GM04503 (cell line): ENCODE results near the gene SPRR2A.
"Not testable (repeated sequence)": the region's sequence is repeated elsewhere in the genome, so short reads cannot be mapped to it uniquely, and the experiment has no call there.

Experiments used
- DNase-seq: peaks from one replicate; pipeline ENCODE4 v3.0.0-alpha.2; 2012; ENCODE audit warnings: low read depth

Gene SPRR2A

DNA sequence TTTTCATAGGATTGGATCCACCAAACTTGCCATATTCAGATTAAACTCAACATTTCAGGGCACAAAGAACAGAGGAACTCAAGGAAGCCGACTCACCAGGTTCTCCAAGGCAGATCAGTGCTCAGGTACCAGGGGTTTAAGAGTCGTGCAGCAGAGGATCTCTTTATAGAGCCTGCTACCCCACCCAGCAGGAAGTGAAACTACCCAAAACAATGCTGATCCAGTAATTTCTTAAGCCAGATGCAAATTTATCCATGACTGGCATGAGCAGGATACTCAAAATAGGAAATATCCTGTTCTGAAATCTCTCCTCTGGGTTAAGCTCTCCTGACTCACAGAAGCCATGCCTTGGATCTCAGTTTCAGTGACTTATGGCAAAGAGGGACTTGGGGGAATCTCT lies at the start of gene SPRR2A:
TSS of gene SPRR2A (minus strand) at position 138 of the 400 bp plus-strand sequence. CDS start 777 bp downstream, outside the sequence.
- DNase-seq = no peak

DNA sequence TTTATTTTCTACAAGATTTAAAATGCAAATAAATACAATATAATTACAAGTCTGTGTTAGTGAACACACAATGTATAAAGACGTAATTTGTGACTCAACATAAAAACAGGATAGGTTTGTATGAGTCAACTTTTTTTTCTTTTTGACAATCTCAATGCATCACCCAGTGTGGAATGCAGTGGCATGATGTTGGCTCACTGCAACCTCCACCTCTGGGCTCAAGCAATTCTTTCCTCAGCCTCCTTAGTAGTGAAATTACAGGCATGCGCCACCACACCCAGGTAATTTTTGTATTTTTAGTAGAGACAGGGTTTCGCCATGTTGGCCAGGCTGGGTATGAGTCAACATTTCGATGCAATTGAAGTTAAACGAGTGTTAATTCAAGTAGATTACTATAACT lies 42.9 kb upstream of the SPRR2A start:
- DNase-seq = no peak

DNA sequence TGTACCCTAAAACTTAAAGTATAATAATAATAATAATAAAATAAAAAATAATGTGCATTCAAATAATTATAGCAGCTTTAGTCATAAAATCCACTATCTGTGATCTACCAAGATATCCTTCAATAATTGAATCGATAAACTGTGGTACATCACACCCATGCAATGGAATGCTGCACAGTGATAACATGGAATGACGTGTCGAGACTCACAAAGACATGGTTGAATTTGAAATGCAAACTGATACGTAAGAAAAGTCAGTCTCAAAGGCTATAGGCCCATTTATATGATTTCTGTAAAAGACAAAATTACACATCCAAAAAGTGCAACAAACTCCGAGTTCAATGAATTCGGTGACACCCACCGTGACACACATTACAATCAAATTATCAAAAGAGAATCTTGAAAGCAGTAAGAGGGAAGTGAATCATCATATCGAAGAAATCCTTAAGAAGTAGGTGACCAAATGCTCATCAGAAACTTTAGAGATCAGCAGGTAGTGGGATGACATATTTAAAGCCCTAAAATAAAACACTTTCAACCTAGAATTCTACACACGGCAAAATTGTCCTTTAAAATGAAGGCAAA lies 42.2 kb upstream of the SPRR2A start:
- DNase-seq = no peak

DNA sequence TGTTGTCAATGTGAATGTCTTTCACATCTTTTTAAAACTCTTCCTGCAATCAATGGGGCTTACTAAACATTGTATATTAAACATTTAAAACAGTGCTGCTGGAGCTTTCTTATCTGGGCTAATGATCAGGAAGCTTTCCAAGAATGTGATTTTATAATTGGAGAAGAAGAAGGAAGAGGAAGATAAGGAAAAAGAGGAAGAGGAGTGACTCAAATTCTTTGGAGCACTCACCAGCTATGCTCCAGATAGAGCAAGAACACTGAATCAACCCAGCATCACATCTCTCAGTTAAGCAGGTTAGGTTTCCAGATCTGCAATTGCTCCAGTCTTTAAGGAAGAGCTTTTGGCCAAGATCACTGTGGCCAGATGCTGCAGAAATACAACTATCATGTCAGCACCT lies 38.5 kb upstream of the SPRR2A start:
- DNase-seq = no peak

DNA sequence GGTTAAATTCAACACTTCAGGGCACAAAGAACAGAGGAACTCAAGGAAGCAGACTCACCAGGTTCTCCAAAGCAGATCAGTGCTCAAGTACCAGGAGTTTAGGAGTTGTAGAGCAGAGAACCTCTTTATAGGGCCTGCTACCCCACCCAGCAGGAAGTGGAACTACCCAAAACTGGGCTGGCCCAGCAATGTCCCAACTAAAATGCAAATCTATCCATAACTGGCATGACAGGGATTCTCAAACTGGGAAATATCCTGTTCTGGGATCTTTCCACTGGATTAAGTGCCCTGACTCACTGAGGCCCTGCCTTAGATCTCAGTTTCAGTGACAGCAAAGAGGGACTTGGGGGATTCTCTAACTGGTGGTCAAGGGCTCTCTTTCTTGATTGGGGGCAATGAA lies 37.1 kb upstream of the SPRR2A start, which contains the start of gene SPRR2E:
TSS of gene SPRR2E (minus strand) at position 101 of the 400 bp plus-strand sequence. CDS start 775 bp downstream, outside the sequence.
- DNase-seq = no peak

DNA sequence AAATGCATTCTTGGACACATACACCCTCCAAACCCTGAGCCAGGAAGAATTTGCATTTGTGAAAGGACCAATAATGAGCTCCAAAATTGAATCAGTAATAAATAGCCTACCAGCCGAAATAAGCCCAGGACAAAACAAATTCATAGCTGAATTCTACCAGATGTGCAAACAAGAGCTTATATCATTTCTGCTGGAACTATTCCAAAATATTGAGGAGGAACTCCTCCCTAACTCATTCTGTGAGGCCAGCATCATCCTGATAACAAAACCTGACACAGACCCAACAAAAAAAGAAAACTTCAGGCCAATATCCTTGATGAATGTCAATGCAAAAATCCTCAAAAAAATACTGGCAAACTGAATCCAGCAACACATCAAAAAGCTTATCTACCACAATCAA lies 30.3 kb upstream of the SPRR2A start:
- DNase-seq = no peak

DNA sequence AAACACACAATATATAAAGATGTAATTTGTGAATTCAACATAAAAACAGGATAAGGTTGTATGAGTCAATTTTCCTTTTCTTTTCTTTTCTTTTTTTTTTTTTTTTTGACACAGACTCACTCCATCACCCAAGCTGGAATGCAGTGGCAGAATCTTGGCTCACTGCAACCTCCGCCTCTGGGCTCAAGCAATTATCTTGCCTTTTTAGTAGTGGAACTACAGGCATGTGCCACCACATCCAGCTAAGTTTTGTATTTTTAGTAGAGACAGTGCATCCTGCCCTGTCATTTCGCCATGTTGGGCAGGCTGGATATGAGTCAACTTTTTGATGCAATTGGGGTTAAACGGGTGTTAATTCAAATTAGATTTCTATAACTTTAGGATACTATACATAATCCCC lies 24.4 kb upstream of the SPRR2A start:
- DNase-seq = no peak

DNA sequence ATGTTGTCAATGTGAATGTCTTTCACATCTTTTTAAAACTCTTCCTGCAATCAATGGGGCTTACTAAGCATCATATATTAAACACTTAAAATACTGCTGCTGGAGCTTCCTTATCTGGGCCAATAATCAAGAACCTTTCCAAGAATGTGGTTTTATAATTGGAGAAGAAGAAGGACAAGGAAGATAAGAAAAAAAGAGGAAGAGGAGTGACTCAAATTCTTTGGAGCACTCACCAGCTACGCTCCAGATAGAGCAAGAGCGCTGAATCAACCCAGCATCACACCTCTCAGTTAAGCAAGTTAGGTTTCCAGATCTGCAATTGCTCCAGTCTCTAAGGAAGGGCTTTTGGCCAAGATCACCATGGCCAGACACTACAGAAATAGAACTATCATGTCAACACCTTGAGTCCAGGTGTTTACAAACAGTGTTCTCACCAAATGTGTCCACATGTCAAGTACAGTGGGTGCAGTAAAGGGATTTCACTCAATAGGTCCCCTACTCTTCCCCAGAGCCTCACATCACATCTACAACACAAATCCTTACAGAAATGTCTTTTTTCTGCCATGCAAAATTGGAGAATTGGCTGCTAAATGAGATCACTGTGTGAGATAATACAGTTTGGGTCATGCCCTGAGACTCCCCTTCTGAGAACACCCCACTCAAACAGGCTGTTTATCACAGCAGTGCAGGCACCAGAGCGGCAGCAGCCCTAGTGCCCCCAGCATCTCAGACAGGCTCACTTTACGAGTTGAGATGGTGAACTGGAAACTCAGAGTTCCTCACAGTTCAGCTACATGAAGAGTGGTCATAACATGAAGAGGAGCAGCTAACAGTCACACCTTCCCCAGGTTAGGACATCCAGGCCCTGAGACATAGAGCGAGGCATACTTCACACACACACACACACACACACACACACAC lies 15.8 kb upstream of the SPRR2A start:
- no peak for DNase-seq

DNA sequence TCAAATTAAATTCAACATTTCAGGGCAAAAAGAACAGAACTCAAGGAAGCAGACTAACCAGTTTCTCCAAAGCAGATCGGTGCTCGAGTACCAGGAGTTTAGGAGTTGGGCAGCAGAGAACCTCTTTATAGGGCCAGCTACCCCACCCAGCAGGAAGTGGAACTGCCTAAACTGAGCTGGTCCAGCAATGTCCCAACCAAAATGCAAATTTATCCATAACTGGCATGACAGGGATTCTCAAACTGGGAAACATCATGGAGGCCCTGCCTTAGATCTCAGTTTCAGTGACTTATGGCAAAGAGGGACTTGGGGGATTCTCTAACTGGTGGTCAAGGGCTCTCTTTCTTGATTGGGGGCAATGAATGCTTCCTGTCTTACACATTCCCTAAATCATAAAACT lies 14.2 kb upstream of the SPRR2A start, which contains the start of gene SPRR2B:
TSS of gene SPRR2B (minus strand) at position 101 of the 400 bp plus-strand sequence. CDS start 772 bp downstream, outside the sequence.
- DNase-seq = no peak

DNA sequence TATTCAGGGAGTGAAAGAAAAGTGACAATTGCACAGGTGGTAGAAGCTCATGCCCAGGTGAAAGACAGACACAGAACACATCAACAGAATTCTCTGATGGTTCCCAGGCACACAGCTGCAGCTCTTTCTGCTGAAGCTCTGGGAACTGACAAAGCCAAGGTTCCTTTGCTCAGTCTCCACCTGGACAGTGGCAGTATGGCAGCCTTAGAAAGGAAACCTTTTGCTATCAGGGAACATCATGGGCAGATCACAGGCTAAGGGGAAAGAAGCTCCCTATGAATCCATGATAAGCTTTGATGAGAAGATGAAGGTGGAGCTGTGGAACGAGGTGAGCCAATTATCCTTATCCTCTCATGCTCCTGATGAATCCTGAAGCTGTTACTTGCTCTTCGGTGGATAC lies 12.9 kb upstream of the SPRR2A start:
- DNase-seq = no peak

DNA sequence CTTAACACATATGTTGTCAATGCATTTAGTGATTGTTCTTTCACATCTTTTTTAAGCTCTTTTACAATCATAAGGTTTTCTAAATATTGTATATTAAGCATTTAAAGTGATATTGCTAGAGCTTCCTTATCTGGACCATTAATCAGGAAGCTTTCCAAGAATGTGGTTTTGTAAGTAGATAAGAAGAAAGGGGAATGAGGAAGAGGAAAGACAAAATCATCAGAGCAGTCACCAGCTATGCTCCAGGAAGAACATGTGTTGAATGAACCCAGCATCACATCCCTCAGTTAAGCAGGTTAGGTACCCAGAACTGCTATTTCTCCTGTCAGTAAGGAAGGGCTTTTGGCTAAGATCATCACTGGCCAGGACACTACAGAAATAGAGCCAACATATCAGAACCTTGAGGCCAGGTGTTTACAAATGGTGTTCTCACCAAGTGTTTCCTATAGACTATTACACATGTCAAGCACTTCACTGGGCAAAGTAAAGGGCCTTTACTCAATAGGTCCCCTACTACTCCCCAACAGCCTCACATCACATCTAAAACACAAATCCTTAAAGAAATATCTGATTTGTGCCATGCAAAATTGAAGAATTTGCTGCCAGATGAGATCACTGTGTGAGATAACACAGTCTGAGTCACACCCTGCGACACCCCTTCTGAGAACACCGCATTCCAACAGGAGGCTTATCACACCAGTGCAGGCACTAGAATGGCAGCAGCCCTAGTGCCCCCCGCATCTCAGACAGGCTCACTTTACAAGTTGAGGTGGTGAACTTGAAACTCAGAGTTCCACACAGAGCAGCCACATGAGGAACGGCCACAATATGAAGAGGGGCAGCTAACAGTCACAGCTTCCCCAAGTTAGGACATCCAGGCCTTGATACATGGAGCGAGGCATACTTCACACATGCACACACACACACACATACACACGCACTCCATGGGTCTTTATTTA lies 1.8 kb upstream of the SPRR2A start:
- DNase-seq = no peak

DNA sequence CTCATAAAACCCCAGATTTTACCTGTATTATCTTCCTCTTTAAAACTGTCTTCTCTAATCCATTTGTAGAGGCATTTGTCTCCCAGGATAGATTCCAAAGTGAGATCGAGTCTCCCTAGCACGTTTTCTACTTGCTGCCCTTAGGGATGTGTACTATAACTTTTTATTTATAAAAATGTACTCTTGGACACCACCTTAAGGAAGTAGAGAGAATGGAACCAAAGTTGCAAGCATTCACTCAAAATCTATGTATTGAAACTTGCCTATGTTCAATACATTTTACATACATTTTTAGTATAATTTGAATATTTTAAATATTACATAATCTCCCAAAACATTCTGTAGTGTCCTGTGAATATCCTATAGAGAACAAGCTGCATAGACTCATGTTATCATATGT lies 842 bp upstream of the SPRR2A start:
- no peak for DNase-seq

DNA sequence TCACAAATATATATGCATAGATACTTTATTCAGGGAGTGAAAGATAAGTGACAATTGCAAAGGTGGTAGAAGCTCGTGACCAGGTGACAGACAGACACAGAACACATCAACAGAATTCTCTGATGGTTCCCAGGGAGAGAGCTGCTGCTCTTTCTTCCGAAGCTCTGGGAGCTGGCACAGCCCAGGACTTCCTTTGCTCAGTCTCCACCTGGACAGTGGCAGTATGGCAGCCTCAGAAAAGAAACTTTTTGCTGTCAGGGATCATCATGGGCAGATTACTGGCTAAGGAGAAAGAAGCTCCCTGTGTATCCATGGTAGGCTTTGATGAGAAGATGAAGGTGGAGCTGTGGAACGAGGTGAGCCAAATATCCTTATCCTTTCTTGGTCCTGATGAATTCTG lies 1.2 kb downstream of the SPRR2A start:
- DNase-seq = not testable (repeated sequence)

DNA sequence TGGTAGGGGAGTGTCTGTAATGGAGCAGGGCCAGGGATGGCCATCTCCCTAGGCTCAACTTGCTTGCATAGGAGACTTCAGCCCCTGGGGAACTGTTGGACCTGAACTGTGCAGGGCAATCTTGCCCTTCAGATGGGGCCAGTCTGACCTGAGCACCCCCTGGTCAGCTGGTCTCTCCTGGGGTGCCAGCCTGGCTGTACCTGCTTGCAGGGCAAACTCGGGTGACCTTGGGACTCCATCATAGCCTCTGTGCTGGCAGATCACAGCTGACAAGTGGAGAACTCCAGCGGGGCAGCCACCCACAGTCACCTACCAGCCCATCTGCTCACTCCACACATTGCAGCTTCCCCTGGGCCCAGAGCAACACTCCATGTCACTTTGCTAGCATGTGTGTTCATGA lies 8.1 kb downstream of the SPRR2A start:
- DNase-seq = no peak

DNA sequence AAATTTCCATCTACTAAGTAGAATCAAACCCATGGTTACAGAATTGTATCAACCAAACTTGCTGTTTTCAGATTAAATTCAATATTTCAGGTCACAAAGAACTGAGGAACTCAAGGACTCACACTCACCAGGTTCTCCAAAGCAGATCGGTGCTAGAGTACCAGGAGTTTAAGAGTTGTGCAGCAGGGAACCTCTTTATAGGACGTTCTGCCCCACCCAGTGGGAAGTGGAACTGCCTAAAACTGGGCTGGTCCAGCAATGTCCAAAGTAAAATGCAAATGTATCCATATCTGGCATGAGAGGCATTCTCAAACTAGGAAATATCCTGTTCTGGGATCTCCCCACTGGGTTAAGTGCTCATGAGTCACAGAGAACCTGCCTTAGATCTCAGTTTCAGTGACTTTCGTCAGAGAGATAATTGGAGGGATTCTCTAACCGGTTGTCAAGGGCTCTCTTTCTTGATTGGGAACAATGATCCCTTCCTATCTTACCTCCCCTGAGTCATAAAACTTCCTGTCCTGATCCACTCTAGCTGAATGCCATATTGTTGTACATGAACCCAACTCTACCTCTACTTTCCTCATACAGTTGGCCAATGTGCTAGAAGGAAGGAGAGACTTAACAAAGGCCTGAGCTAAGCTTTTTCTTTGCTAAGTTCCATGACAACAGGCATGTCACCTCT lies 16.2 kb downstream of the SPRR2A start, which contains the start of gene SPRR2D:
TSS of gene SPRR2D (minus strand) at position 171 of the 682 bp plus-strand sequence. CDS start 774 bp downstream, outside the sequence.
- no peak for DNase-seq

DNA sequence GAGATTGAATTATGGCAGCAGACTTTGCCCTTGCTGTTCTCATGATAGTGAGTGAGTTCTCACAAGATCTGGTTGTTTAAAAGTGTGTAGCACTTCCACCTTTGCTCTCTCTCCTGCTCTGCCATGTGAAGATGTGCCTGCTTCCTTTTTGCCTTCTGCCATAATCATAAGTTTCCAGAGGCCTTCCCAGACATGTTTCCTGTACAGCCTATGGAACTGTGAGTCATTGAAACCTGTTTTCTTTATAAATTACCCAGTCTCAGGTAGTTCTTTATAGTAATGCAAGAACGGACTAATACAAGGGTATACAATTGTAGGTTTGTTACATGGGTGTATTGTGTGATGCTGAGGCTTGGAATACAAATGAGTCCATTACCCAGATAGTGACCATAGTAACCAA lies 22.1 kb downstream of the SPRR2A start:
- DNase-seq = no peak

DNA sequence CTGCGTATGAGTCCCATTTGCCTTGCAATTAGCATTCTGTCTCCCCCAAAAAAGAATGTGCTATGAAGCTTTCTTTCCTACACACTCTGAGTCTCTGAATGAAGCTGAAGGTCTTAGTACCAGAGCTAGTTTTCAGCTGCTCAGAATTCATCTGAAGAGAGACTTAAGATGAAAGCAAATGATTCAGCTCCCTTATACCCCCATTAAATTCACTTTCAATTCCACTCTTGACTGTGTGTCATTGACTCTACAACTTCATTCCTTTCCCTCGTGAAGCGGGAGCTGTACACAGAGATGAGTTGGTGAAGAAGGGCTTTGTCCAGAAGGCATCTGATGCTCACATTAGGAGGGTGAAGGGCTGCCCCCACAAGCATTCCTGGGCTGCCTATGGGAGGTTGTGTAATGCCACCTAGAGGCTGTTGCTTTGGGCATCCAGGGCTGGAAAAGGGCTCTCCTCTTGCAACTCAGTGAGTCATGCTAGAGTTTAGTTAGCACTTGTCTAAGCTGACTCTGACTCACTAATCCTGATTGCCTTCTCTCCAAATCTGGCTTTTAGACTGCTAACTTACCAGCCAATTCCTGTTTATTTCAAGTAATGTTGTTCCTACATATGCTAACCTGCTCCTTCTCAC lies 24.5 kb downstream of the SPRR2A start:
- DNase-seq = peak; percentile 9

DNA sequence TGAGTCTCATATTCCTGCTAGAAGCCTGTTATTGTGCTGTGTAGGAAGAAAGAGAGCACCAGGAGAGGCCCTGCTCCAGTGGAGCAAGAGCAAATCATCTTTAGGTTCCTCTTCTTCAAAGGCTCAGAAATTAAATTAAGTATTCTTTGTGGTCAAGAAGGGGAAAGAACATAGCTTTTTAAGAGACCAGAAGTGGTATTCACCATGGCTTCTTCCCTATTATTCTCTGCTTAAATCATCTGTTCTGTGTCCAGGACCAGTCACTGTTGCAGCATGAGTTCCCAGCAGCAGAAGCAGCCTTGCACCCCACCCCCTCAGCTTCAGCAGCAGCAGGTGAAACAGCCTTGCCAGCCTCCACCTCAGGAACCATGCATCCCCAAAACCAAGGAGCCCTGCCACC lies 25.2 kb downstream of the SPRR2A start:
- no peak for DNase-seq

DNA sequence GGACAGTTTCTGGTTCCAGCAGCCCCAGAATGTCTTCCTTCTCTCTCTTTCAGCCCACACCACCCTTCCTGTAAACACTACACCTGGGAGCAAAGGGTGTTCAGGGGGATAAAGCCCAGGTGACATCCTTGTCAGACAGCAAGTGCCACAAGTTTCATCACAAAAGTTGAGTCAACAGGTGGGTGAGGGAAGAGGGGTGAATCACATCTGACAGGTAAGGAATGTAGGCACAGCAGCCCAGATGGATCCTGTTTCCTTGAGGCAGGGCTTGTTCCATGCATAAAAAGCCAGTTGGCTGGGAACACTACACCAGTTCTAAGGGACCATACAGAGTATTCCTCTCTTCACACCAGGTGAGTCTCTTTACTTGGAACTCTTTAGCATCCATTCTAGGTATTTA lies 26.4 kb downstream of the SPRR2A start, which contains the start of gene SPRR1B:
TSS of gene SPRR1B (plus strand) at position 309 of the 400 bp plus-strand sequence. CDS start 1,143 bp downstream, outside the sequence.
- no peak for DNase-seq

DNA sequence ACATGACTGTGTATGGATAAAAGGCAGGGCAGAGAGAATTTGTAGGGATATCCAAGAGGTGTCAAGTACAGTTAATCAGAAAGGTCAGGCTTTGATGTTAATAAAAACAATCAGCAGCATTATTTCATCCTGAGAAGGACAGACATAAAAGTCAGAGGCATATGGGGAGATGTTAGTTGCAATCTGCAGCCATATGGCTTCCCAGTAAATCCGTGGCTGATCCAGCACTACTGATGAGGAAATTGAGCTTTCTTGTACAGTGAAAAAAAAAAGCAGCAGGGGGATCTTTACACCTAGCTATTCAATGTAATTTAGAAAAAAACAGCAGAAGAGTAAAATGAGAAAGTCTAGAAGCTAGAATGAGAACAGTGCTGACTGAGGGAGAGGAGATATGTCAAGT lies 28.5 kb downstream of the SPRR2A start:
- DNase-seq = no peak

DNA sequence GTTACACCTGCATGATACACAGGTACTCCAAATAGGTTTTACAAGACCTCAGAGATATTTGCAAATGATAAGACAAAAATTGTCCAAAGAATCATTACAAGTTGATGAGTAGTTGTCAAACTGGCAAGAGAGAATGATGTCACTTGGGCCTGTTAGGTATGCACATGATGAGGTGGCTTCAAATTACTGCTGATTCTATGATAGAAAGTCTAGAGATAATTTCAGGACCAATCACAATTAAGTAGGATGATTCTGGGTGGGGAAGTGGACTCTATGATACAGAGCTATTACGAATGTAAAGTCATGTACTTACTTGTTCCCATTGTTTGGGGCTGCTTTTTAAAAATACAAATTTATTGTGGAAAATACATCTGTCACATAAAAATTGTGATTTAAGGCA lies 31.5 kb downstream of the SPRR2A start:
- no peak for DNase-seq
